GM18498 (cell line): Measurements from ENCODE around the gene ORC1.

Experiments used
- ATAC-seq: cut with Tn5 transposase; IDR thresholded peaks from one replicate; pipeline ENCODE4 v1.9.1; 2021; ENCODE audit warnings: mild to moderate bottlenecking, moderate library complexity; ENCODE audit not compliant: unreplicated experiment

ORC1 gene

DNA sequence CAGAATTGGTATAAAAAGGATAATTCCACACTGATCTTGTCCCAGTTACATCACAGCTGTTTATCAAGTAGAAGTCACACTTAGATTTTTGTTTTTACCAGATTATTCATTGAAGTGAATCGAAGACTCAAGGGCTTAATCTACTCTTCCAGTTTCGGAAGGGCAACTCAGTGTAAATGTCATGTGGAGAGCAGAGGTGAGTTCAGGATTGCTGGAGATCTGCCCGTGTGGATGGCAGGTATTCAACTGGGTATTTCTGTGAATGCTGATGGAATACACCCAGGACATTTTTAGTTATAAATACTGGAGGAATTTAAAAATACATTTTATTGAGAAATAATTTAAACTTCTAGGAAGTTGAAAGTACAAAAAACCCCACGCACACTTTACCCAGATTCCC is 57.6 kb downstream of the ORC1 start:
- no peak for ATAC-seq

DNA sequence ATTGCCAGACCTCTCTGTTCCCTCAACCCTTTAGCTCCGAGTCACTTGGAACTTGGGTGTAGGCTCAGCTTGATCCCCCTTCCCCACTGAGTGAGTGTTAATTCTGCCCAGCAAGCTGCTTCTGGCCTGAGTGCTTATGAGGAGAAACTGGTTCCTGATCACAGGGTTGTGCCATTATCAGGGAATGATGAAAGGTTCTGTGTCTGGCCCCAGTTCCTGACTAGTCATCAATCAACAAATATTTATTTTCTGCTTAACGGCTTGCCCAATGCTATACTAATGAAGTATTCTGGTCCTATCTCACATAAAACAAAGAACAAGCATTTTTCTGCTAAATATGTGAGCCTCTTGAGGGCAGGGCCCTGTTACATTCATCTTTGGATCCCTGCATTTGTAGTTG is 59.0 kb downstream of the ORC1 start:
- ATAC-seq: no peak

DNA sequence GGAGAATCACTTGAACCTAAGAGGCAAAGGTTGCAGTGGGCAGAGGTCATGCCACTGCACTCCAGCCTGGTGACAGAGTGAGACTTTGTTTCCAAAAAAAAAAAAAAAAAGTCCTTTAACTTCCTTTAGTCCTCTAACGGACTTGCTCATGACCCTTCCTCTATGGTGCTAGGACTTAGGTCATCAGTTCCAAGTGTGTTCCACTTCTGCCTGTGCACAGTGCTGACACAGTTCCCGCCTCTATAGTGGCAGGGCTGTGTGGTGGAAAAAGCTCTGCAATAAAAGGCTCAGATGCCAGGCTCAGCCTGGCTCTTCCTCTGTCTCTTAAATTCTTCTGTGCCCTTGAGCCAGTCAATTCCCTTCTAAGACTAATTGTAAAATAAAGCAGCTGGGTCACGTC is 60.2 kb downstream of the ORC1 start:
- ATAC-seq: no peak

DNA sequence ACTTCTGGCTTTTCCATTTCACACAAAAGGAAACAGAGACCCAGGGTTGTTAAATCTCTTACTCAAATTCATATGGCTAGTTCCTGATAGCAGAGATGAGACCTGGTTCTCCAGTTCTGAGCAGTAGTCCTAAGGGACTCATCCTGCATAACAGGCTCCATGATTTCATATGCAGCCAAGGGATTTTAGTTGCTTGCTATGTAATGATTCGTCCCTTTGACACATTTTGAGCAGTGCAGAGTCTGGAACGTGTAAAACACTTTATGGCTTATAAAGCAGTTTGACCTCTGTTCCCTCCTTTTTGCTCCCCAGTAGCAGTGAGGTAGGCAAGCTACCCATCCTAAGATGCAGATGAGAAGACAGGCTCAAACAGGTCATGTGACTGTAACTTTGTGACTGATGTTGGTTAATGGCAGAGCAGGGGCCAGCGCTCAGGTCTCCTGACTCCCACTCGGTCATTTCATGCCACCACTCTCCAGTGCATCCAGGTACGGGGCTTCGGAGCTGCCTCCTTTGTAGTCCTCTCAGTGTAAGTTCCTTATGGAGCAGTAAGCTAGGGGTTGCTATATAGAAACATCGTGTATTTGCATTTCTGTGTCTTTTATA is 62.5 kb downstream of the ORC1 start:
- ATAC-seq: no peak

DNA sequence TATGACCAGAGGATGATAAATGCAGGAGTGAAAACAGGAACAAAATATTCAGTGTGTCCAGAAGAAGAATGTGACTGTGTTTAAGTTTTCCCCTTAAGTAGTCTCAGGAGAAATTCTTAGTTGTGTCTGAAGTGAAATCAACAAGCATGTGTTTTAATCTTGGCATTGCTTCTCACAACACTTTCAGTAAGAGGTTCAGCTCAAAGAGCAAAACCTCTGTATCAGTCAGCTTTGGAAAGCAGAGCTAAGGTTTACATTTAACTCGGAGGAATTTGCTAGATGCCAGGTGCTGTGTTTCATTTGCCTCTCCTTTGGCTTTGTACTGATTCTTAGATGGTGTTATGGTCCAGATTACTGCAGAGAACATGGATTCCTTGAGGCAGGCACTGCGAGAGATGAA is 66.8 kb downstream of the ORC1 start:
- no peak for ATAC-seq

DNA sequence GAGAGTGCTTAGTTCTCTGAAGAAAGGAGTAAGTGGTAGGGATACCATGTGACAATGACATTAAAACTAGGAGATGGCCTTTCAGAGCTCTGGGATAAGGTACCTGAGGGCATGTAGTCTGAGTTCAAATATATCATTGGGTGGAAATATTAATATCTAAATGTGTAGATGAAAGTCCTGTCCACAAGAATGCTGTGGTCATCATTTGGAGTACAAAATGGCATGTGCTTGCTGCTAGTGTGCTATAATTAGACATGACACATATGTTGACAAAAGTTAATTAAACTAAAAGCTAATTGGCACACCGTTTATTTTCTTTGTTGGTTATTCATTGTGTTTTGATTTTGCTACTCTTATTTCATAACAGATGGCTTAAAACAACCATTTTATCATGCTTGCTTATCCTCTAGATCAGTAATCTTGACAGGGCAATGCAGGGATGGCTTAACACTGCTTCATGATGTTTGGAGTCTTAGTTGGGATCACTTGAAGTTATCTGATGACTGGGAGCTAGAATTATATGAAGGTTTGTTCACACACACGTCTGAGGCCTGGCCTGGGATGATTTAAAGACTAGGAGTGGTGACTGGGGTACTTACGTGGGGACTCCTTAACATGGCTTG is 69.2 kb downstream of the ORC1 start:
- no peak for ATAC-seq

DNA sequence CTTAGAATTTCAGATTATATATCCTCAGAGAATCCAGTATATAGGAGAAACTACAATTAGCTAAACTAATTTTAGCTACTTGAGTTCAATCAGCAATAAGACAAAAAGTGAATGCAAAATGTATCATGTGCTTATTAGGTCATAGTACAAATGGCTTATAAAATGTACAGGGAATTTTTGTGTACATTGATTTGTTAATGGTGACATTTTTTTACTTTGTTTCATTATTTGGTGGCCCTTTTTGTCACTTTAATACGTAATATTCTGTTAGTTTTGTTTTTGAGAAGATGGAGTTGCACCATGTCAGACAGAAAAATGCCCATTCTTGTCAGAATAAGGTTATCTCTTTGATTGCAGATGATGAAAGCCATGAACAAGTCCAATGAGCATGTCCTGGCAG is 71.8 kb downstream of the ORC1 start:
- no peak for ATAC-seq

DNA sequence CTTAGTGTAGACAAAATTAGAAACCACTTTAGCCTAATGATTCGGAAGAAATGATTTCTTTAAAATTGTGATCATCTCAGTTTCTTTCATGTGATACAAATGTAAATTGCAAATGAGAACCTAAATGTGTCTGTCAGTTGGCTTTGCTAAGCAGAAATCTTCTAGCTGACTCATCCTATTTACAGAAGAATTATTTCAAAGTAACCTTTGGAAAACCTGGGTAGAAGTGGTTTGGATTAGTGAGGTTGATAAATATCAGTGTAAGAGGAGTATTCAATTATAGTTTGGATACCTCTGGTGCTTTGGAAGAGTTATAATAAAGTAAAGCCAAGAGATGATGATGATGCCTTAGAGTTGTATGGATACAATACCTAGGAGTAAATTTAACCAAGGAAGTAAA is 75.6 kb downstream of the ORC1 start:
- no peak for ATAC-seq

DNA sequence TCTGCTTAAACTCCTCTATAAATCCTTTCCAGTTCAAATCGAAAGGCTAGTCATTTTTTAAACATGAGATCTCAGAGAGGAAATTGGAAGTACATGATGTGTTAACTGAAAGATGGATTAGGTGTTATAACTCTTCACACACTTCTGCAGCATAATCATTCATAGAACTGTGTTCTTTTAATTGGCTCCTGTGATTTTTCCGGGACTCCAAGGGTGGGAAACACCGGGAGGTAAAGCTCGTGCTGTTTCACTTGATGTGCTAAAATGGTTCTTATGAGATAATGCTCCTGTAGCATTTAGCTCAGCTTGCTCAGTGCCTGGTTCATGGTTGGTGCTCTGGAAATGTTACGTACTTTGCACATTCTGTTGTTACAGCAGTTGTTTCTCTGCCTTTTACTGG is 78.4 kb downstream of the ORC1 start:
- no peak for ATAC-seq

DNA sequence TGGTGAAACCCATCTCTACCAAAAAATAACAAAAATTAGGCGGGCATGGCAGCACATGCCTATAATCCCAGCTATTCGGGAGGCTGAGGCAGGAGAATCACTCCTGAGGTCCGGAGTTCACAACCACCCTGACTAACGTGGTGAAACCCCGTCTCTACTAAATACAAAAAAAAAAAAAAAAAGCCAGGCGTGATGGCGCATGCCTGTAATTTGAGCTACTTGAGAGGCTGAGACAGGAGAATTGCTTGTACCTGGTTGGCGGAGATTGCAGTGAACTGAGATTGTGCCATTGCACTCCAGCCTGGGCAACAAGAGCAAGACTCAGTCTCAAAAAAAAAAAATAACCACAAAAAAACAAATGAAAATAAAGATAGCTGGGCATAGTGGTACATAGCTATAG is 80.5 kb downstream of the ORC1 start:
- ATAC-seq: no peak
